HuH-7.5 (cell line): ENCODE measurements around the gene RYK.
"Not testable (repeated sequence)": the region's sequence is repeated elsewhere in the genome, so short reads cannot be mapped to it uniquely, and the experiment has no call there.

Experiments
- DNase-seq: peaks from one replicate; pipeline ENCODE4 v3.0.0; 2011; ENCODE audit warnings: low spot score

RYK gene

GRCh38 chr3:134250717-134251220, at the start of gene RYK:
RYK (minus strand) TSS chr3:134250859; CDS start chr3:134250654, 205 bp downstream.
- DNase-seq, result peak; percentile 92

DNA sequence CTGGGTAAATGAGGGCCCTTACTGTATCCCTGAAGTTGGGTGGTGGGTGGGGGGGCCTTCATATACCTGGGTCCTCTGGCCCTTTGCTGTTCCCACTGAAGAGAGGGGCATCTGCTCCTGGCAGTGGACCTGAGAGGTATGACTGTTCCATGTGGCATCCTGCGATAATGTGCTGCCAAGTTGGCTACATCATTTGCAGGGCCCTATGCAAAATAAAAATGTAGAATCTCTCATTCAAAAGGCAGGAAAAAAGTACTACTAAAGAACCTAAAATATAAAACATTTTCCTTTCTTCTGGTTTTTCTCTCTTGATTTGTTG, 49.2 kb upstream of the RYK start:
- DNase-seq, result no peak

- DNase-seq, result no peak
Measured at GRCh38 chr3:134299185-134299887, 48.7 kb upstream of the RYK start.

DNA sequence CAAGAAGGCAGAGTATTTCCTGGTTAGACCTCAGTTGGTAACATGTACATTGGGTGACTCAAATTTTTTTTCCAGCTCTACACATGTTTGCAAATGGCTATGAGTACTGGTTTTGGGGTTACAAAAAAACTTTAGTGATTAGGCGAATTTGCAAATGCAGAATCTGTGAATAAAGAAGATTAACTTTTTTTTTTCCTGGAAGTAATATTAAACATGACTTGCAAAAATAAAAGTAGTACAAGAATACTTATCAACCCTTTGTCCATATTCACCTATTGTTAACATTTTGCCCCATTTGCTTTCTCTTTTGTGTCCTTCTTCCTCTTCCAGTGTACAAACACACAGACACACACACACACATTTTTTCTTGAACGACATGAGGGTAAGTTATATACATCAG, 47.6 kb upstream of the RYK start:
- no peak for DNase-seq

DNA sequence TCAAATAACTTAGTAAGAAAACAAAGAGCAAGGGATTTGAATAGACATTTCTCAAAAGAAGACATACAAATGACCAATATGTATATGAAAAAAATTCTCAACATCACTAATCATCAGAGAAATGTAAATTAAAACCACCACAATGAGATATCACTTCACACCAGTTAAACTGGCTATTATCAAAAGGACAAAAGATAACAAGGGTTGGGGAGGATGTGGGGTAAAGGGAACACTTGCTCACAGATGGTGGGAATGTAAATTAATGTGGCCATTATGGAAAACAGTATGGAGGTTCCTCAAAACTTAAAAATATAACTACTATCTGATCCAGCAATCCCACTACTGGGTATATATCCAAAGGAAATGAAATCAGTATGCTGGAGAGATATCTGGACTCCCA, 46.0 kb upstream of the RYK start:
- no peak for DNase-seq

DNA sequence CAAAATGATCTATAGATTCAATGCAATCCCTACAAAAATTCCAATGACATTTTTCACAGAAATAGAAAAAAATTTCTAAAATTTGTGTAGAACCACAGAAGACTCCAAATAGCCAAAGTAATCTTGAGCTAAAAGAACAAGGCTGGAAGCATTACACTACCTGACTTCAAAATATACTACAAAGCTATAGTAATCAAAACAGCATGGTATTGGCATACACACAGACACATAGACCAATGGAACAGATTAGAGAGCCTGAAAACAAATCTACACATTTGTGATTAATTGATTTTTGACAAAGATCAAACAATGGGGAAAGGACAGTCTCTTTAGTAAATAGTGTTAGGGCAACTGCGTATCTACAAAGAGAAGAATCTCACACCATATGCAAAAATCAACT, 45.3 kb upstream of the RYK start:
- no peak for DNase-seq

- DNase-seq, result no peak
Measured at GRCh38 chr3:134294302-134295280, 43.9 kb upstream of the RYK start.

DNA sequence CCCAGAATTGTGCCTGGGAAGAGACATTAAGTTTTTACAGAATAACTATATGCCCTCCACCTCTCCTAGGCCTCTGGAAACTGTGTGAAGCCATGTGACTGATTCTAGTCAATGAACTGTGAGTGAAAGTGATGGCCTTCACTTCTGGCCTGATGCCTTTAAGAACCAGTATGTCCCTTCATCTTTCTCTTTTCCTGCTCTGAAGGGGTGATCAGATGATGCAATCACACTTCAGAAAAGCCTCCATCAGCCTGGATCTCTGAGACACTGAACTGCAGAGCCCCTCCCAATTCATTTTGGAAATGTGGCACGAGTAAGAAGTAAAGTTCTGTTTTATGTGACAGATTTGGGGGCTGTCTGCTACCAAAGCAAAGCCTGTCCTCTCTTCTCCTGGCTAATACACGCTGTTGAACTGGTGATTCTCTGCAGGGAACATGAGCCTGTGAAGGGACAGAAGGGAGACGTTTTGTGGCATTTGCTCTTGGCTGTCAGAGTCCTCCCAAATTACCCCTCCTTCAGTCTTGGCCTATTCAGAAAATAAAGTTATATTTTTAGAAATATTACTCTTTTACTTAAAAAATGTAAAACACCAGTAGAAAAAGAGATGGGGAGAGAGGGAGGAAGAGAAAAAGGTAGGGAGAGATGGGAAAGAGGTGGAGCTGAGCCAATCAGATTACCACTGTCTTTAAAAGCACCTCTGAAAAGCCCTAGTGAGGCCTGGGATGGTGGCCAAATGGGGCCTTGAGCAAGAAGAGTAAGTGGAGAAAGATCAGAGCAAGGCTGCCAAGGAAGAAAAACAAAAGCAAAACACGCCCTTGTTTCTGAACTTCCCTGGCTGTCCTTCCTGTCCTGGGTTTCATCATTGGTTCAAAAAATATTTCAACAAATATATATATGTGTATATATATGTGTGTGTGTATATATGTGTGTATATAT, 40.9 kb upstream of the RYK start:
- DNase-seq, result no peak

GRCh38 chr3:134287512-134287911, 36.9 kb upstream of the RYK start:
- DNase-seq, result no peak

- no peak for DNase-seq
Measured at GRCh38 chr3:134284438-134284837, 33.8 kb upstream of the RYK start.

GRCh38 chr3:134282659-134283047, 32.0 kb upstream of the RYK start:
- no peak for DNase-seq

- no peak for DNase-seq
Measured at GRCh38 chr3:134281912-134282658, 31.4 kb upstream of the RYK start.

GRCh38 chr3:134279466-134279865, 28.8 kb upstream of the RYK start:
- DNase-seq, result no peak

- DNase-seq, result no peak
Measured at GRCh38 chr3:134277066-134277660, 26.5 kb upstream of the RYK start.

GRCh38 chr3:134276086-134276485, 25.4 kb upstream of the RYK start:
- DNase-seq, result no peak

DNA sequence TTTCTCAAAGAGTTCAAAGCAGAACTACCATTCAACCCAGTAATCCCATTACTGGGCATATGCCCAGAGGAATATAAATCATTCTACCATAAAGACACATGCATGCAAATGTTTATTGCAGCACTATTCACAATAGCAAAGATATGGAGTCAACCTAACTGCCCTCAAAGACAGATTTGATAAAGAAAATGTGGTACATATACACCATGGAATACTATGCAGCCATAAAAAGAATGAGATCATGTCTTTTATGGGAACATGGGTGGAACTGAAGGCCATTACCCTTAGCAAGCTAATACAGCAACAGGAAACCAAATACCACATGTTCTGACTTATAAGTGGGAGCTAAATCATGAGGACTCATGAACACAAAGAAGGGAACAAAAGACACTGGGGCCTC, 24.5 kb upstream of the RYK start:
- DNase-seq, result not testable (repeated sequence)

GRCh38 chr3:134274571-134274970, 23.9 kb upstream of the RYK start:
- DNase-seq, result no peak

GRCh38 chr3:134267996-134268395, 17.3 kb upstream of the RYK start:
- DNase-seq, result no peak

DNA sequence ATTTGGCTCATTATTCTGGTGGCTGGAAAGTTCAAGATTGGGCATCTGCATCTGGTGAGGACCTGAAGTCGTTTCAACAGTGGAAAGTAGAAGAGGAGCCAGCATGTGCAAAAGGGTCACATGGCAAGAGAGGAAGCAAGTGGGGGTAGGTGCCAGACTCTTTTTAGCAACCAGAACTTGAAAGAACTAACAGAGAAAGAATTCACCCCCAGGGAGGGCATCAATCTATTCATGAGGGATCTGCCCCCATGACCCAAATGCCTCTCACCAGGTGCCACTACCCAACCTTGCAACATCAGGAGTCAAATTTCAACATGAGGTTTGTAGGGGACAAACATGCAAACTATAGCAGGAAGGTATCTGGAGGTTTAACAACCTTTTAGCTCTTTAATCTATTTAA, 10.3 kb upstream of the RYK start:
- DNase-seq, result no peak

GRCh38 chr3:134258761-134259347, 8.2 kb upstream of the RYK start:
- no peak for DNase-seq

- DNase-seq, result no peak
Measured at GRCh38 chr3:134255404-134255803, 4.7 kb upstream of the RYK start.
